H1 (cell line): ENCODE data around the gene FRMD4B. TPM values are rescaled to one million over a fixed set of nuclear protein-coding genes. Genes with fewer than 3 reads are reported as not detected.

Experiments
- BRCA1 ChIP-seq: IDR thresholded peaks from 2 replicates; pipeline ENCODE4 v1.6.1; 2012; ENCODE audit warnings: low read depth, low read length, improper control_type of control experiment
- CHD2 ChIP-seq: IDR thresholded peaks from 2 replicates; pipeline ENCODE4 v1.6.1; 2012; ENCODE audit warnings: low read length, improper control_type of control experiment
- CREB1 ChIP-seq: IDR thresholded peaks from 2 replicates; pipeline ENCODE4 v1.6.1; 2012; ENCODE audit warnings: inconsistent platforms
- CTBP2 ChIP-seq: IDR thresholded peaks from 2 replicates; pipeline ENCODE4 v1.7.0; 2011; ENCODE audit warnings: borderline replicate concordance, mild to moderate bottlenecking, moderate library complexity, mixed read lengths, low read length; ENCODE audit not compliant: insufficient read depth, insufficient read length
- HDAC6 ChIP-seq: IDR thresholded peaks from one replicate; pipeline ENCODE4 v1.7.1; 2012; ENCODE audit warnings: low read depth, mild to moderate bottlenecking, inconsistent platforms, low read length, moderate library complexity
- JUND ChIP-seq: IDR thresholded peaks from 2 replicates; pipeline ENCODE4 v1.6.1; 2011; ENCODE audit warnings: mild to moderate bottlenecking, improper control_type of control experiment, low read length
- SIX5 ChIP-seq: IDR thresholded peaks from 2 replicates; pipeline ENCODE4 v1.6.1; 2011; ENCODE audit warnings: mild to moderate bottlenecking, low read depth, low read length
- SP2 ChIP-seq: IDR thresholded peaks from 2 replicates; pipeline ENCODE4 v1.6.1; 2012; ENCODE audit warnings: mild to moderate bottlenecking, low read length, inconsistent platforms
- SP4 ChIP-seq: IDR thresholded peaks from 2 replicates; pipeline ENCODE4 v1.6.1; 2012; ENCODE audit warnings: low read length, inconsistent platforms
- SRF ChIP-seq: IDR thresholded peaks from 2 replicates; pipeline ENCODE4 v1.6.1; 2011; ENCODE audit warnings: mild to moderate bottlenecking, low read depth, low read length, moderate library complexity
- TEAD4 ChIP-seq: IDR thresholded peaks from 2 replicates; pipeline ENCODE4 v1.6.1; 2012; ENCODE audit warnings: low read depth, low read length, inconsistent platforms, mixed read lengths
- USF2 ChIP-seq: IDR thresholded peaks from 2 replicates; pipeline ENCODE4 v1.6.1; 2011; ENCODE audit warnings: low read length, improper control_type of control experiment
- YY1 ChIP-seq: IDR thresholded peaks from 2 replicates; pipeline ENCODE4 v1.6.1; 2011; ENCODE audit warnings: low read depth, mild to moderate bottlenecking, low read length
- ZNF274 ChIP-seq: IDR thresholded peaks from 2 replicates; pipeline ENCODE4 v1.7.0; 2012; ENCODE audit warnings: low read length, borderline replicate concordance; ENCODE audit errors: extremely low read depth
- polyA plus RNA-seq, 7 experiments: library from polyadenylated mRNA; depleted of rRNA in 3 of 7; stranded (reverse) in 5 of 7; unstranded in 2 of 7; fragments of >200 nt in 5 of 7; fragments of 200-250 nt in 2 of 7; gene quantifications; 1 replicate in 5 of 7; 2 replicates in 1 of 7; 4 replicates in 1 of 7; pipeline versions ENCODE4 v1.2.1 to v1.2.3, GENCODE V29; 2011 to 2013; ENCODE audit warnings: missing spikeins in 2 of 7, mixed read lengths in 2 of 7
- total RNA-seq: library from RNA; stranded (reverse); fragmentation: NEBNext Ultra II Directional; extraction: Animal tissue kit (Norgen Biotek cat#: 25700); gene quantifications from 2 replicates; pipeline ENCODE4 v1.2.1, GENCODE V29; 2021
- TF ChIP-seq, protein P1 (sequence below): IDR thresholded peaks from 2 replicates; pipeline ENCODE4 v1.6.1; 2012; ENCODE audit warnings: inconsistent platforms
- TF ChIP-seq, protein P2 (sequence below), 3 experiments: IDR thresholded peaks; 1 replicate in 2 of 3; 2 replicates in 1 of 3; pipeline versions ENCODE4 v1.5.1 to v1.6.1; 2011; ENCODE audit warnings: low read length in 3 of 3, mild to moderate bottlenecking in 3 of 3, inconsistent platforms in 2 of 3, low read depth in 1 of 3, moderate library complexity in 1 of 3; ENCODE audit not compliant: insufficient read depth in 1 of 3; ENCODE audit errors: control extremely low read depth in 1 of 3

FRMD4B gene
- total and polyA plus RNA-seq, 2 of the 8 experiments (the other 6 are each of a cell fraction or from before 2014, with no cell fraction given): 2.7 to 7.2 TPM

DNA sequence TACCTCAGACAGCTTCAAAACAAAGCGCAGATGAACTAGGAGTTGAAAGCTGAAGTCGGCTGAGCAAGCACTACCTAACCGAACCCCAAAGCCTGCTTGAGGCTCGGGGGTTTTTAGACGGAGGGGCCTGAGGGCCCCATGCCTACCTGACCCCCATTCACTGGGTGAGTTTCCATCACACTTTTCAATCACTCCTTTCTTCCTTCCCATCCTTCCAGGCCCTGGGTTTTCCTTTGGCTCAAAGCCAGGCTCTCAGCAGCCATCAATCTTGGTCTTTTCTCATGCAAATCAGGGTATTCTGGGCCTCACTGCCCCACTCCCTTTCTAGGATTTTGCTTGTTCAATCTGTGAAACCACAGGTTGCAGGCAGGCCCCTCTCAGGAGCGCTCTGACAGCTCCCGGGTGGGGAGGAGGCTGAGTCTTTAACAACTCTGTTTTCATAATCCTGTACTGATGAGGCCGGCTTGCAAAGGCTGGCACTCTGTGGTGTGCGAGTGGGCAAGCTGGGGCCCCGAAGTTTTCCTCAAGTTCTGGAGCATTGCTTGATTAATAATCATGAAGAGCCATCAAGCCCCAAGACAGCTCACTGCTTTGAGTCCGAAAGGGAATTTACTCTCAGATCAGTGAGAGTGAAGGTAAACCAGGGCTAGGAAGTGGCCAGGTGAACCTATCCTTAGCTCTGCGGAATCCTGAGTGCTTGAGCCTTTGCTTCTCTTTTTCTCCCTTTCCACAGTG is 97.6 kb downstream of the FRMD4B start (continued):
- TF ChIP-seq USF2: no peak
- TF ChIP-seq HDAC6: no peak
- no peak for TF ChIP-seq JUND
- TF ChIP-seq SP2: no peak
- no peak for TF ChIP-seq SIX5
- TF ChIP-seq, protein P1, sequence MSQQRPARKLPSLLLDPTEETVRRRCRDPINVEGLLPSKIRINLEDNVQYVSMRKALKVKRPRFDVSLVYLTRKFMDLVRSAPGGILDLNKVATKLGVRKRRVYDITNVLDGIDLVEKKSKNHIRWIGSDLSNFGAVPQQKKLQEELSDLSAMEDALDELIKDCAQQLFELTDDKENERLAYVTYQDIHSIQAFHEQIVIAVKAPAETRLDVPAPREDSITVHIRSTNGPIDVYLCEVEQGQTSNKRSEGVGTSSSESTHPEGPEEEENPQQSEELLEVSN: no peak
- TF ChIP-seq ZNF274: no peak
- TF ChIP-seq CREB1: no peak
- no peak for TF ChIP-seq CHD2
- TF ChIP-seq YY1: peak; percentile 78; the same call in 1 of the 2 replicates
- TF ChIP-seq, protein P2, sequence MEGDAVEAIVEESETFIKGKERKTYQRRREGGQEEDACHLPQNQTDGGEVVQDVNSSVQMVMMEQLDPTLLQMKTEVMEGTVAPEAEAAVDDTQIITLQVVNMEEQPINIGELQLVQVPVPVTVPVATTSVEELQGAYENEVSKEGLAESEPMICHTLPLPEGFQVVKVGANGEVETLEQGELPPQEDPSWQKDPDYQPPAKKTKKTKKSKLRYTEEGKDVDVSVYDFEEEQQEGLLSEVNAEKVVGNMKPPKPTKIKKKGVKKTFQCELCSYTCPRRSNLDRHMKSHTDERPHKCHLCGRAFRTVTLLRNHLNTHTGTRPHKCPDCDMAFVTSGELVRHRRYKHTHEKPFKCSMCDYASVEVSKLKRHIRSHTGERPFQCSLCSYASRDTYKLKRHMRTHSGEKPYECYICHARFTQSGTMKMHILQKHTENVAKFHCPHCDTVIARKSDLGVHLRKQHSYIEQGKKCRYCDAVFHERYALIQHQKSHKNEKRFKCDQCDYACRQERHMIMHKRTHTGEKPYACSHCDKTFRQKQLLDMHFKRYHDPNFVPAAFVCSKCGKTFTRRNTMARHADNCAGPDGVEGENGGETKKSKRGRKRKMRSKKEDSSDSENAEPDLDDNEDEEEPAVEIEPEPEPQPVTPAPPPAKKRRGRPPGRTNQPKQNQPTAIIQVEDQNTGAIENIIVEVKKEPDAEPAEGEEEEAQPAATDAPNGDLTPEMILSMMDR (IDR thresholded peaks at IDR 0.05; ENCODE audit: control extremely low read depth in 1 of 3, insufficient read depth in 1 of 3, low read depth in 1 of 3, low read length in 3 of 3): no peak
- TF ChIP-seq TEAD4: peak; percentile 64; the same call in 1 of the 2 replicates
- TF ChIP-seq SRF: no peak
- TF ChIP-seq CTBP2: no peak
- no peak for TF ChIP-seq SP4
- no peak for TF ChIP-seq BRCA1
